Measurements from ENCODE around the gene GUF1.
A peak's percentile ranks its signal among the peaks of the same experiment; 100 is the strongest.

GUF1 gene

DNA sequence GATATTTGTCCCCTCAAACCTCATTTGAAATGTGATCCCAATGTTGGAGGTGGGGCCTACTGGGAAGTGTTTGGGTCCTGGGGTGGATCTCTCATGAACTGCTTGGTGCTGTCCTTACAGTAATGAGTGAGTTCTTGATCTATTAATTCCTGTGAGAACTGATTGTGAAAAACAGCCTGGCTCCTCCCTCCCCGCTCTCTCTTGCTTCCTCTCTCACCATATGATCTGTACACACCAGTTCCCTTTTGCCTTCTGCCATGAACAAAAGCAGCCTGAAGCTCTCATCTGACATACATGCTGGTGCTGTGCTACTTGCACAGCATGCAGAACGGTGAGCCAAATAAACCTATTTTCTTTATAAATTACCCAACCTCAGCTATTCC lies 15.6 kb upstream of the GUF1 start:
- Histone ChIP-seq H3K27ac (ENCODE audit: low read depth, low read length) (no peak overlapping the region), H3K9ac (ENCODE audit: low read depth, low read length) (no peak overlapping the region), H3K4me3 (ENCODE audit: low read depth, low read length) (no peak overlapping the region), H3K36me3 (ENCODE audit: control insufficient read depth, insufficient read depth, low read length) (no peaks in the 10 kb centered on the region), H3K4me1 (ENCODE audit: control insufficient read depth, insufficient read depth, low read length) (no peaks in the 10 kb centered on the region), H3K9me3 (ENCODE audit: control insufficient read depth, insufficient read depth, low read length) (no peaks in the 10 kb centered on the region), H3K27me3 (ENCODE audit: control insufficient read depth, insufficient read depth, low read length) (no peaks in the 10 kb centered on the region; the same call in 1 of the 2 replicates)

GRCh38 chr4:44663539-44664263 lies 14.5 kb upstream of the GUF1 start:
- H3K4me3 ChIP-seq (ENCODE audit: low read depth, low read length): no peak overlapping the region
- H3K9ac ChIP-seq (ENCODE audit: low read depth, low read length): no peak overlapping the region
- no peaks in the 10 kb centered on the region for H3K9me3 ChIP-seq (ENCODE audit: control insufficient read depth, insufficient read depth, low read length)
- H3K27ac ChIP-seq (ENCODE audit: low read depth, low read length): no peak overlapping the region
- no peaks in the 10 kb centered on the region for H3K4me1 ChIP-seq (ENCODE audit: control insufficient read depth, insufficient read depth, low read length)
- no peaks in the 10 kb centered on the region for H3K36me3 ChIP-seq (ENCODE audit: control insufficient read depth, insufficient read depth, low read length)
- H3K27me3 ChIP-seq (ENCODE audit: control insufficient read depth, insufficient read depth, low read length): no peaks in the 10 kb centered on the region; the same call in 1 of the 2 replicates

DNA sequence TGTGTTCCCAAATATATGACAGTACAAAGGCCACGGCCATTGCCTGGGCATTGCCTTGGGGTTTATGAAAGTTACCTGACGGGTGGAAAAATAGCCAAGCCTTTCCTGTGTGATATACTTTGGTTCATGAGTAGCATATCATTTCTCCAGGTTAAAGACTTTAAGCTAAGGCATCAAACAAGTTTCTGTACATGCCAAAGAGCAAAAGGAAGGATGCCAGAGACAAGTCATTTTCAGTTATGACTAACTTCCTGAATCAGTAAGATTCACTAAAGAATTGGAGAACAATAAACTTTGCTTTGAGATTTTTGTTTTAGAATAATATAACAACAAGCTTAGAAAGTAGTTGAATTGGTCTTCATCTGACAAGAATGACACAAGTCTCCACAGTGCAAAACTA lies 9.7 kb upstream of the GUF1 start:
- no peak overlapping the region for H3K4me3 ChIP-seq (ENCODE audit: low read depth, low read length)
- H3K27ac ChIP-seq (ENCODE audit: low read depth, low read length): no peak overlapping the region
- no peak overlapping the region for H3K9ac ChIP-seq (ENCODE audit: low read depth, low read length)
- H3K36me3 ChIP-seq (ENCODE audit: control insufficient read depth, insufficient read depth, low read length): no peaks in the 10 kb centered on the region
- H3K27me3 ChIP-seq (ENCODE audit: control insufficient read depth, insufficient read depth, low read length): no peaks in the 10 kb centered on the region
- no peaks in the 10 kb centered on the region for H3K4me1 ChIP-seq (ENCODE audit: control insufficient read depth, insufficient read depth, low read length)
- H3K9me3 ChIP-seq (ENCODE audit: control insufficient read depth, insufficient read depth, low read length): no peaks in the 10 kb centered on the region

DNA sequence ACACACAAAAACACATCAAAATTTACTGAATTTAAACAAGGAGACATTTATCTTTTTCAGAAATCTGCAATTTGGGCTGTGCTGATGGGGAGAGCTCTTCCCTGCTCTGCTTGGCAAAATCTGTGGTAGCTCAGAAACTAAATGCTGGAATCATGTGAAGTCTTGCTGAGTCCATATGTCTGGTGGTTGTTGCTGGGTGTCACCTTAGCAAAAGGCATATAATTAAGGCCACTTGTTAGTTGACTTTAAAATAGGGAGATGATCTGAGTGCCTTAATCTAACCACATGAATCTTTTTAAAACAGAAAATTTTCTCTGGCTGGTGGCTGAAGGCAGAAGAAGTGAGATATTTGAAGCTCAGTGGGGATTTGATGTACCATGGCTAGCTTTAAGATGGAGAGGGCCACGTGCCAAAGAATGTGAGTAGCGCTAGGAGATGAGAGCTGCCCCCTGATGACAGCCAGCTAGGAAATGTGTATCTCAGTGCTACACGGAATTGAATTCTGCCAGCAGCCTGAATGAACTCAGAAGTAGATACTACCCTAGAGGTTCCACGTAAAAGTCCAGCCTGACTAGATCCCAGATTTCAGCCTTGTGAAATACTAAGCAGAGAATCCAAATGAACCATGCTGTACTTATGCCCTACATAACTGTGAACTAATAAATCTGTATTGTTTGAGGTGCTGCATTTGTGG lies 7.6 kb upstream of the GUF1 start:
- no peaks in the 10 kb centered on the region for H3K36me3 ChIP-seq (ENCODE audit: control insufficient read depth, insufficient read depth, low read length)
- no peaks in the 10 kb centered on the region for H3K4me1 ChIP-seq (ENCODE audit: control insufficient read depth, insufficient read depth, low read length)
- no peak overlapping the region for H3K9ac ChIP-seq (ENCODE audit: low read depth, low read length)

DNA sequence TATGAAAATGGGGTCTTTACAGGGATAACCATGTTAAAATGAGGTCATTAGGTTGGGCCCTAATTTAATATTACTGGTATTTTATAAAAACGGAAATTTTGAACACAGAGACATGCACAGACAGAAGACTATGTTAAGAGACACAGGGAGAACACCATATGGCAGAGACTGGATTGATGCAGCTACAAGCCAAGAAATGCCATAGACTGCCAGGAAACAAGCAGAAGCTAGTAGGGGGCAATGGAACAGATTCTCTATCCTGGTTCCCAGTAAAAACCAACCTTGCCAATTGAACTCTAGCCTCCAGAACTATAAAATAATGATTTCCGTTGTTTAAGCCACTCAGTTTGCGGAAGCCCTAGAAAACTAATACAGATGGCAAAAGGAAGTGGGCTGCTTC lies 6.6 kb upstream of the GUF1 start:
- H3K36me3 ChIP-seq (ENCODE audit: control insufficient read depth, insufficient read depth, low read length): no peaks in the 10 kb centered on the region
- no peaks in the 10 kb centered on the region for H3K9me3 ChIP-seq (ENCODE audit: control insufficient read depth, insufficient read depth, low read length)
- H3K4me3 ChIP-seq (ENCODE audit: low read depth, low read length): no peak overlapping the region
- no peaks in the 10 kb centered on the region for H3K27me3 ChIP-seq (ENCODE audit: control insufficient read depth, insufficient read depth, low read length)
- H3K27ac ChIP-seq (ENCODE audit: low read depth, low read length): no peak overlapping the region
- H3K4me1 ChIP-seq (ENCODE audit: control insufficient read depth, insufficient read depth, low read length): no peaks in the 10 kb centered on the region
- H3K9ac ChIP-seq (ENCODE audit: low read depth, low read length): no peak overlapping the region

More for the DNA sequence above, 7.6 kb upstream of the GUF1 start:
- no peak overlapping the region for H3K4me3 ChIP-seq (ENCODE audit: low read depth, low read length)
- H3K27me3 ChIP-seq (ENCODE audit: control insufficient read depth, insufficient read depth, low read length): no peaks in the 10 kb centered on the region
- no peak overlapping the region for H3K27ac ChIP-seq (ENCODE audit: low read depth, low read length)
- no peaks in the 10 kb centered on the region for H3K9me3 ChIP-seq (ENCODE audit: control insufficient read depth, insufficient read depth, low read length)

DNA sequence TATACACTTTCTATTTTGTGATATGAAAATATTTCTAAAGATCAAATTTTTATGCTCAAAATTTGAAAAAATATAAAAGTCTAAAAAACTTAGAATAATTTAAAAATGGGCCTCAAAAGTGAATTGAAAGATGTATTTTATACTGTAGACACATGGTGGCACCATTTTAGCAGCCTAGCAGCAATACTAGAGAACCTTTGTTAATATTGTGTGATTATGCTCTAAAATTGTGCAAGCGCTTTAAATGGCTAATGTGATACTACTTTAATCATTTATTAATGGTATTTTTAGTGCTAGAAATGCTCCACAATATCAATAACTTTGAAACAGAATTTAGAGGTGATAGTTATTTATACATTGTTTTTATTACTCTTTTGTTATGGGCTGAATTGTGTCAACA lies 3.7 kb upstream of the GUF1 start:
- H3K4me3 ChIP-seq (ENCODE audit: low read depth, low read length): no peak overlapping the region
- H3K9me3 ChIP-seq (ENCODE audit: control insufficient read depth, insufficient read depth, low read length): no peaks in the 10 kb centered on the region
- H3K36me3 ChIP-seq (ENCODE audit: control insufficient read depth, insufficient read depth, low read length): no peaks in the 10 kb centered on the region
- peaks cover 3% of the 10 kb centered on the region; the same call in 1 of the 2 replicates for H3K4me1 ChIP-seq (ENCODE audit: control insufficient read depth, insufficient read depth, low read length)
- H3K27ac ChIP-seq (ENCODE audit: low read depth, low read length): no peak overlapping the region
- H3K9ac ChIP-seq (ENCODE audit: low read depth, low read length): no peak overlapping the region
- no peaks in the 10 kb centered on the region for H3K27me3 ChIP-seq (ENCODE audit: control insufficient read depth, insufficient read depth, low read length)

- Histone ChIP-seq H3K9ac (ENCODE audit: low read depth, low read length) (no peak overlapping the region), H3K9me3 (ENCODE audit: control insufficient read depth, insufficient read depth, low read length) (no peaks in the 10 kb centered on the region), H3K4me1 (ENCODE audit: control insufficient read depth, insufficient read depth, low read length) (peaks cover 8% of the 10 kb centered on the region; the same call in 1 of the 2 replicates)
Measured at GRCh38 chr4:44675366-44675765, 2.9 kb upstream of the GUF1 start.

DNA sequence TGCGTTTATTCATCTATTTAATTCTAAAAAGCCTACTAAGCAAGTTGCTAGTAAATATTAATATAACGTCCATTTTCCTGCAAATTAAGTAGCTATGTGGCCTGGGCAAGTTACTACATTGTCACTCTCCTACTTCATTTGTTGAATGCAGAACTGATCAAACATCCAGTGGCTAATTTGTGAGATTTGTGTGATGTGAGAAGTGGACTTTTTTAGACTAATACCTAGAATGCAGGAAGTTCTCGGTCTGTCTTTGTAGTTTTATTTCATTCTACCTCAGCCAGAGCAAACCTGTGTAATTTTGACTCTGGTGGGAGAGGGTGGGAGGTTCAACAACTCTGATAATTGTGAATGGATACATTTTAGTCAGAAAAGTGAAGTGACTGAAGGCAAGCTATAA lies 840 bp downstream of the GUF1 start:
- Histone ChIP-seq H3K27me3 (ENCODE audit: control insufficient read depth, insufficient read depth, low read length) (no peaks in the 10 kb centered on the region), H3K9ac (ENCODE audit: low read depth, low read length) (peak overlapping the region; percentile 98), H3K27ac (ENCODE audit: low read depth, low read length) (no peak overlapping the region), H3K4me3 (ENCODE audit: low read depth, low read length) (peak overlapping the region; percentile 97), H3K36me3 (ENCODE audit: control insufficient read depth, insufficient read depth, low read length) (peaks cover 36% of the 10 kb centered on the region), H3K9me3 (ENCODE audit: control insufficient read depth, insufficient read depth, low read length) (no peaks in the 10 kb centered on the region), H3K4me1 (ENCODE audit: control insufficient read depth, insufficient read depth, low read length) (peaks cover 8% of the 10 kb centered on the region; the same call in 1 of the 2 replicates)

More at GRCh38 chr4:44675366-44675765, 2.9 kb upstream of the GUF1 start:
- Histone ChIP-seq H3K36me3 (ENCODE audit: control insufficient read depth, insufficient read depth, low read length) (no peaks in the 10 kb centered on the region), H3K27ac (ENCODE audit: low read depth, low read length) (no peak overlapping the region), H3K27me3 (ENCODE audit: control insufficient read depth, insufficient read depth, low read length) (no peaks in the 10 kb centered on the region), H3K4me3 (ENCODE audit: low read depth, low read length) (no peak overlapping the region)

DNA sequence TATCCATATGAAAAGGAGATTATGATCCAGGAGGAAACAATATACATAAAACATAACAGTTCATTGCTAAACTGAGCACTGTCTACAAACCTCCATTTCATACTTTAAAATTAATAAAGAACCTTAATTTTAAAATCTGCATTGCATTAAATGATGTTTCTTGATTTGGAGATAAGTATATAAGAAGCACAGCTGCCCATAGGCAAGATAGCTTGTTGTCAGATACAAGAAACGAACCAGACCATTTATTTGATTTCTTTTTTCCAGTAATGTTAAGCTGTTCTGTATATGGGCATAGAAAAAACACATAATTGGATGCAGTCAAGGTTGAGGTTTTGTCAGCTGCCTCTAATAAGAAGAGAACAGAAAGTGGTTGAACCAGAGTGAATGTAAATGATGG lies 6.4 kb downstream of the GUF1 start:
- Histone ChIP-seq H3K27me3 (ENCODE audit: control insufficient read depth, insufficient read depth, low read length) (no peaks in the 10 kb centered on the region), H3K27ac (ENCODE audit: low read depth, low read length) (no peak overlapping the region), H3K4me3 (ENCODE audit: low read depth, low read length) (no peak overlapping the region), H3K9ac (ENCODE audit: low read depth, low read length) (no peak overlapping the region), H3K4me1 (ENCODE audit: control insufficient read depth, insufficient read depth, low read length) (peaks cover 3% of the 10 kb centered on the region; the same call in 1 of the 2 replicates), H3K36me3 (ENCODE audit: control insufficient read depth, insufficient read depth, low read length) (peaks cover 92% of the 10 kb centered on the region), H3K9me3 (ENCODE audit: control insufficient read depth, insufficient read depth, low read length) (no peaks in the 10 kb centered on the region)

GRCh38 chr4:44700427-44700826 lies 22.2 kb downstream of the GUF1 start:
- no peak overlapping the region for H3K27ac ChIP-seq (ENCODE audit: low read depth, low read length)
- no peaks in the 10 kb centered on the region for H3K27me3 ChIP-seq (ENCODE audit: control insufficient read depth, insufficient read depth, low read length)
- no peak overlapping the region for H3K4me3 ChIP-seq (ENCODE audit: low read depth, low read length)
- no peak overlapping the region for H3K9ac ChIP-seq (ENCODE audit: low read depth, low read length)
- no peaks in the 10 kb centered on the region for H3K4me1 ChIP-seq (ENCODE audit: control insufficient read depth, insufficient read depth, low read length)
- H3K9me3 ChIP-seq (ENCODE audit: control insufficient read depth, insufficient read depth, low read length): no peaks in the 10 kb centered on the region
- H3K36me3 ChIP-seq (ENCODE audit: control insufficient read depth, insufficient read depth, low read length): peaks cover 73% of the 10 kb centered on the region

- Histone ChIP-seq H3K27me3 (ENCODE audit: control insufficient read depth, insufficient read depth, low read length) (no peaks in the 10 kb centered on the region), H3K9me3 (ENCODE audit: control insufficient read depth, insufficient read depth, low read length) (no peaks in the 10 kb centered on the region), H3K4me3 (ENCODE audit: low read depth, low read length) (no peak overlapping the region), H3K9ac (ENCODE audit: low read depth, low read length) (no peak overlapping the region), H3K36me3 (ENCODE audit: control insufficient read depth, insufficient read depth, low read length) (peaks cover 67% of the 10 kb centered on the region), H3K4me1 (ENCODE audit: control insufficient read depth, insufficient read depth, low read length) (no peaks in the 10 kb centered on the region), H3K27ac (ENCODE audit: low read depth, low read length) (no peak overlapping the region)
Measured at GRCh38 chr4:44701037-44701436, 22.8 kb downstream of the GUF1 start.

Measured in HUES48 (cell line).